PC-9 (cell line): ENCODE data around the gene TMEM120B.

Source experiments
- CTCF ChIP-seq: fragments of 200-600 bp; sonication (generic); conservative IDR thresholded peaks from 2 replicates; pipeline ENCODE4 v1.6.1; 2017; ENCODE audit warnings: mixed run types, antibody characterized with exemption, mild to moderate bottlenecking, moderate library complexity
- EZH2 ChIP-seq: fragments of 200-600 bp; sonication (generic); IDR thresholded peaks from 2 replicates; pipeline ENCODE4 v1.8.0; 2017; ENCODE audit warnings: antibody characterized with exemption, low read depth

DNA sequence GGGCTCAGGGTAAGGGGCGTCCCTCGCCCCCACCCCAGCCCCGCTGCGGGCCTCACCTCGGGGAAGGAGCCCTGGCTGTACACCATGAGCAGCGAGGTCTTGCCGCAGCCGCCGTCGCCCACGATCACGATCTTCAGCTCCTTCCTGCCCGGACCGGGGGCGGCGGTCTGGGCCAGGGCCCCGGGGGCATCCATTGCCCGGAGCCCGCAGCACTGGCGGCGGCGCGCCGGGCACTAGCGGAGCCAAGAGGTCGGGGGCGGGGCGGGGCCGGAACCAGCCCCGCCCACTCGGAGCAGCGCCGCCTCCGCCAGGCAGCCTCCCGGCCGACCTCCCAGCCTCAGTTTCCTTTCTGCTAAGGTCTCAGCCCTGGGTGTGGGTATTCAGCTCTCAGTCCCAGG lies 80.9 kb downstream of the TMEM120B start, which contains the start of gene RHOF:
- TF ChIP-seq CTCF (no peak), EZH2 (no peak)
